Nucleus accumbens (tissue), 56 donors: ENCODE measurements around the gene ROMO1.
"Not testable (repeated sequence)": the region's sequence is repeated elsewhere in the genome, so short reads cannot be mapped to it uniquely, and the experiment has no call there.

ENCODE experiments used
- DNase-seq, 56 donors: peaks; one replicate each; lab custom pipeline; 2025; lab: John Stamatoyannopoulos, UW

Gene ROMO1

DNA sequence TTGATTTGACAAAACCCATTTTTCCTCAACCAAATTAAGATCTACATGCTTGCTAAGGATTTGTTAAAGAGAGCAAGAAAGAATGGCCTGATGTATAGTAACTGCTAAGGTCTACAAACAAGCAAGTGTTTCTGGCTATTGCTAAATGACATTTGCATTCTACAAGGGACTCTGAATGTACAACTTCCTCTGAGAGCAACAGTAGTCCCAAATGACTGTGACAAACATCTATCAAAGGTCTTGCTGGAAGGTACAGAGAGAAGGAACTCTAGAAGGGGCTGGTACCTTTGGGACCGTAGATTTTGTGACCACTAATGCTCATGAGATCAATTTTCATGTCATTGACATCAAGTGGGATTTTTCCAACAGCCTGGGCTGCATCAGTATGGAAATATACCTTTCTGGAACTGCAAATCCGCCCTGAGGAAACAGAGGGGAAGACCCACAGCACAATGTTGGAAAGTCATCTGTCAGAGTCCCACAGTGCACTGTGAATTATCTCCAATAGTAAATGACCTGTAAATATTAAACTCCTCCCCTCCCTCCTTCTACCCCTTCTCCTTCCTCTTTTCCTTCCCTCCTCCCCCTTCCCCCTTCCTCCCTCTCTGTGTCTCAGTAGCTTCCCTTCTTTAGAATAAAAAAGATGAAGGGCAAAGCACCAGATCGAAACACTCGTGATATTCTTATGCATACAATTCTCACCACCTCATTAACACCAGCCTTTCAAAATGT is 18.6 kb upstream of the ROMO1 start:
- DNase-seq, result no peak

DNA sequence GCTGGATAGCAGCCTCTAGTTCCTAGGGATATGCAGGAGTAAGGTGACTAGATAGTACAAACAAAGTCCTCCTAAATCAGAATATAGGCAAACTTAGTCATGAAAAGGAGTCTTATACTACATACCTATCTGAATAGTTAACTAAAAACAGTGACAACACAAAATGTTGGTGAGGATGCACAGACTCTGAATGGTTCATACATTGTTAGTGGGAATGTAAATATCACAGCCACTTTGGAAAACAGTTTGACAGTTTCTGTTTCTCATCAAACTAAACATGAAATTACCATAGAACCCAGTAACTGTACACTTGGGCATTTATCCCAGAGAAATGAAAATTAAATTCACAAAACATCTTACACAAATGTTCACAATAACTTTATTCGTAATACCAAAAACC is 17.2 kb upstream of the ROMO1 start:
- DNase-seq, result no peak

DNA sequence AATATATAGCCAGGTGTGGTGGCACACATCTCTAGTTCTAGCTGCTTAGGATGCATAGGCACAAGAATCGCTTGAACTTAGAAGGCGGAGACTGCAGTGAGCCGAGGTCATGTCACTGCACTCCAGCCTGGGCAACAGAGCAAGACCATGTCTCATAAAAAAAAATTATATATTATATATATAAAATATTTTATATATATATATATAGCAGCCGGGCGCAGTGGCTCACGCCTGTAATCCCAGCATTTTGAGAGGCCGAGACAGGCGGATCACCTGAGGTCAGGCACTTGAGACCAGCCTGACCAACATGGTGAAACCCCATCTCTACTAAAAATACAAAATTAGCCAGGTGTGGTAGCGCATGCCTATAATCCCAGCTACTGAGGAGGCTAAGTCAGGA is 13.8 kb upstream of the ROMO1 start:
- DNase-seq, result not testable (repeated sequence)

DNA sequence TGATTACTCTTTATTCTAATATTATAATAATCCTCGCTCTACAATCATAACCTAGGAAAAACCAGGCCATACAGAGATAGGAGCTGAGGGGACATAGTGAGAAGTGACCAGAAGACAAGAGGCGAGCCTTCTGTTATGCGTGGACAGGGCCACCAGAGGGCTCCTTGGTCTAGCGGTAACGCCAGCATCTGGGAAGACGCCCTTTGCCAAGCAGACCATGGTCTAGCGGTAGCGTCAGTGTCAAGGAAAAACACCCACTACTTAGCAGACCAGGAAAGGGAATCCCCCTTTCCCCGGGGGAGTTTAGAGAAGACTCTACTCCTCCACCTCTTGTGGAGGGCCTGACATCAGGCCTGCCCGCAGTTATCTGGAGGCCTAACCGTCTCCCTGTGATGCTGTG is 12.3 kb upstream of the ROMO1 start:
- DNase-seq, result not testable (repeated sequence)

DNA sequence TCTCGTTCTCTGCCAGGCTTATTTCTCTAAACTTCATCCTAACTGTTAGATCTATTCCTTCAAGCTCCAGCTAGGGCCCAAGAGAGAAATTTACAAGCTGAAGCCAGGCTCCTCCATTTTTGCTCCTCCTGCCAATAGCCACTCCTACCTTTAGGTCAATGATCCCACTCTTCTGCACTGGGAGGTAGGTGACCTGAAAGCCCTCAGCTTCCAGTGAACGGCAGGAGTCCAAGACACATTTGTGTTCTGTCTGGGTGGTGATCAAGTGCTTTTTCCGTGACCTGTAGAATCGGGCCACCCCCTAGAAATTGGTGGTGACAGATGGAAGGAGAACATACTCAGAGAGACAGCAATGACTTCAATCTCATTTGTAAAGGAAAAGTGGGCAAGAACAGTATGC is 8.9 kb upstream of the ROMO1 start:
- no peak for DNase-seq

DNA sequence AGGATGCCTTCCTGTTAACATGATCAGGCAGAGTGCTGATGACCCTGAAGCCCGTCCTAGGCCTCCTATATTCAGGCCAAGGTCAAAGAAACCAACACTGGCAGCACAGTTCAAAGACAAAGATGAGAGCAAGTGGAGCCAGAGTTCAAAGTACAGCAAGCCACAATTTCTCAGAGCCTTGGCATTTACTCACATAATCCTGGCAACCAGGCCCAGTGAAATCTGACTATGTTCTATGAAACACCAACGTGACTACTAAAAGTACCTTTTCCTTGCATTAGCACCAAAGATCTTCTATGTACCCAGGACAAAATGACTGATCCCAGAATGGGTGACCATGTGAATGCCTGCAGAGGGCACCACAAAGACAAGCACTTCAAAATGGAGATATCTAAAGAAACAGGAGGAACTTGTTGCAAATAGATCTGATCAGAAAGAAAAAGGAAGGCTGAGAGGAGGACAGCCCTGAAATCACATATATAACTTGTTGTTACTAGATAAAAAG is 3.9 kb upstream of the ROMO1 start:
- DNase-seq, result no peak

DNA sequence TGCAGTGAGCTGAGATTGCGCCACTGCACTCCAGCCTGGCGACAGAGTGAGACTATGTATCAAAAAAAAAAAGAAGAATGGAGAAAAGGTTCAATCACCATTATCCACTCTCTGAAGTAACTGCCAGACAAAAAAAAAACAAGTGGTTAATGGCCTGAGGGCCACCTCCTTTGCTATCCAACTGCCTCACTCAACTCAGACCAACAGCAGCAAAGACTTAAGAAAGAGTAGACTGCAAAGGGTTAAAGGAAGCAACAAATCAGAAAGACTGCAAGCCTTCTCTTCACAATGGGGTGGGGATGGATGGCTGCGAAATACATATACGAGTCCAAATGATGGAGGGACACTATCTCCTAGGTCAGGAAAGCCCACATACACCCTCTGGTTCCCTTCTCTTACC is 3.2 kb upstream of the ROMO1 start:
- DNase-seq, result no peak

DNA sequence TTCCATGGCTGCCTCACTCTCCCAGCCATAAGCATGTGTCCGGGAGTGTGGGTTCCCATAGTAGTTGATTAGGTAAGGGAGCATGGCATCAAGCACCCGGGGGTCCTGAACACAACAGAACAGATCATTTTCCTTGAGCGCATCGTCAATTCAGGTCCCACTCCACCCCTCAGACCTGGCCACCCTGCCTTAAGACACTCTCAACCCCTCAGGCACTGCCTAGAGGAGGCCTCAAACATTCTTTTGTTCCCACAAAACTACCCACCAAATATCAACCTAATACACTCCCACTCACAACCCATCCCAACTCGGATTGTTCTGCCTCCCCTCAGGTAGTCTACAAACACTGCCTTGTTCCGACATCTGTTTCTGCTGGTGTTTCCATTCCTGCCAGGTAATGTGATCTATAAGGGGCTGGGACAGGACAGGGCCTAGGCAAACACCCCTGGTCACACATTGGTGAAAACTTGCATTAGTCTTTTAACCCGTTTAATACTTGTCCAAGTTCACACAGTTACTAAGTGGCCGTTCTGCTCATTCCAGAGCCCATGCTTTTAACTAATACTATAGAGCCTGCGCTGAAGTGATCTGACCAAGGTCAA is 1.4 kb upstream of the ROMO1 start:
- no peak for DNase-seq

DNA sequence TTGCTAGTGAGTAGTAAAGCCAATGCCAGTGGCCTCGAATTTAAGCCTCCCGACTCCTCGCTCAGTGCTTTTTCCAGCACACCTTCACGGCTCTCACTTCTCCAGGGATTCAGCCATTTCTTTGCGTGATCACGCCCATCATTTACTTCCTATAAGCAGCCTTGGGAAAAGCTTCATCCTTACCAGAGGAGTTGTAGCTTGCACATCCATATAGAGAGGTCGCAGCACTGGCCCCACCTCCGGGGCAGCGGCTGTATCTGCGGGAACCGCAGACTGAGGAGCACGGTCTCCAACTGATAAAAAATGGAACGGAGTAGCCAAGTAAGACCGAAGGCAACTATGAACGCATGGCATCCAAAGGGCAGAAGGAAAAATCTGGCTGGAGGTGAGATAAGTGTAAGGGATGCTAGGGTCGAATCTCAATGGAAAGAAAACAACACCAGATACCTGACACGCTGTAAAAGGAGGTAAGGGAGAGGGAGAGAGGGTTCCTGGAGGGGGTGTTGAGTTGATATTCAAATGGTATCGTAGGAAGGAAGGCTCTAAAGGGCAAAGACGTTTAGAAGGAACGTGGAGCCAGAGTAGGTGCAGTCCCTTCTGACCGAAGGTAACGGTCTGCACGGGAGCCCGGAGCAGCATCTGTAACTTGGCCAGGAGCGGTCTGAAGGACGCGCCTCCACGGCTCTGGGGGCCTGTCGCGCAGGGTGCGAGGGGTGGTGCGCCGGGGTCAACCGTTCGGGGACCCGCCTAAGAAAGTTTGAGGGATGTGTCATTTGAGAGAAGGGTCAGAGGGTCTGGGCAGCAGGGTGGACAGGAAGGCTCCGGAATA is 693 bp upstream of the ROMO1 start:
- DNase-seq, result peak in 7 of 56 donors; percentile 2 to 61 (median 39)

DNA sequence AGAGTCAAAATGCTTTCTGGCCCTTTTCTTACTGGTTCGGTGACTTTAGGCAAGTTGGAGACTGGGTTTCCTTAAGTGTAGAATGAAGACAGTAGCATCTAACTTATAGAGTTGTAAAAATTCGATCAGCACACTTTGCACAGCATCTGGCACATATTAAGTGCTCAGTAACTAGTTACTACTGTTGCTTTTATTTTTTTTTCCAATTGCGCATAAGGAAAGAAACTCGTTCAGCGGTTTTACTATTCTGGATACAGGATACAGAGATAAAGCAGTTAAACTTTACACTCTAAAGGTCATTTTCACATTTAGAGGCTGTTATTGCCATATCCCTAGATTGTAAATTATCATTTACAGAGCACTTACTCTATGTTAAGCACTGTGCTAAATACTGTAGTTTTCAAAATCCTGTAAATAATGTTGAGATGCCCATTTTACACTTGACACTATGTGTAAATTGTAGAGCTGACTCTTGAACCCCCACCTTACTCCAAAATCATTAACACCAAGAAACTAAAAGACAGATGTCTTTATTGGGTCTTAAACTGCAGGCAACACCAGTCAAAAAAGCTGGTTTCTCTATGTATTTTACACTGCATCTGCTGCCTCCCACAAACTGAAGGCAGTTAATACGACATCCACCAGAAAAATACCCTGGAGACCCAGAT is 886 bp downstream of the ROMO1 start:
- DNase-seq, result no peak

DNA sequence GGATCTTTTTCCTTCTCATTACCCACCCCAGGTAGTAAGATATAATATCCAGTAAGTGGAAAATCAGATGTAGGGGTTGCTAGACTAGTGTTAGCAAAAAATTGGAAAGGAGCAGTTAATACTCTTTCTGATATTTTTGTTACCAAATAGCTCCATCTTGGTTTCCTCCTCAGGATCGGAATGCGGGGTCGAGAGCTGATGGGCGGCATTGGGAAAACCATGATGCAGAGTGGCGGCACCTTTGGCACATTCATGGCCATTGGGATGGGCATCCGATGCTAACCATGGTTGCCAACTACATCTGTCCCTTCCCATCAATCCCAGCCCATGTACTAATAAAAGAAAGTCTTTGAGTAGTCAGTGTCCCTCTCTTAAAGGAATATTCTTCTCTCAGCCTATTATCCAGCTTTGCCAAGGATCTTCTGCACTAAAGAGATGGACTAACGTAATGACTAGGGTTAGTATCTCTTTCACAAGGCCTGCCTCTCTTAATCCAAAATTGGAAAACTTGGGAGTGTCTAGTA is 1.5 kb downstream of the ROMO1 start:
- DNase-seq, result no peak

DNA sequence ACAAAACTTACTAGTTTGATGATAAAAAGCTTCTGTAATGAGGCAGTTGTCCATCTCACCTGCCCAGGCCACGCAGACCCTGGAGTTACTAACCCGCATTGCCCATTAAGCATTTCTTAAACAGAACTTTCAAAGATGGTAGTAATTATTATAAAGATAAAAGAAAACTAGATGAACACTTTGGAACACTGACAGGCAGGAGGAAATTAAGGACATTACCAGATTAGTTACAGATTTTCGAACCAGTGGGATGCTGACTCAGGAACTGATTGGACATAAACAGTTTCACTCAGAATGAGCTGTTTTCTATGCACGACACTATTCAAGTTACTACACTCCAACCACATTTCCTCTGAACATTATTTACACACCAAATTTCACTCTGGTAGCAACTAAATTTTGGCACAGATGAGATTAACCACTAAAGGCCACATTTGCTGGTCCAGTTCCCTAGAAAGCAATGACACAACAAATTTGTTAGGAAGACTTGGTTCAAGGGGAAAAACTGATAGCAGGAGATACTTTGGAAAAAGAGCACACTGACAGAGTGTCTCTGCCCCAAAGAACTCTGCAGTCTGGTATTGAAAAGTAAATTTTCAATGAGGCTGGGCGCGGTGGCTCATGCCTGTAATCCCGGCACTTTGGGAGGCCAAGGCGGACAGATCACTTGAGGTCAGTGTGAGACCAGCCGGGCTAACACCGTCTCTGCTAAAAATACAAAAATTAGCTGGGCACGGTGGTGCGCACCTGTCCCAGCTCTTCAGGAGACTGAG is 3.0 kb downstream of the ROMO1 start:
- DNase-seq, result no peak

DNA sequence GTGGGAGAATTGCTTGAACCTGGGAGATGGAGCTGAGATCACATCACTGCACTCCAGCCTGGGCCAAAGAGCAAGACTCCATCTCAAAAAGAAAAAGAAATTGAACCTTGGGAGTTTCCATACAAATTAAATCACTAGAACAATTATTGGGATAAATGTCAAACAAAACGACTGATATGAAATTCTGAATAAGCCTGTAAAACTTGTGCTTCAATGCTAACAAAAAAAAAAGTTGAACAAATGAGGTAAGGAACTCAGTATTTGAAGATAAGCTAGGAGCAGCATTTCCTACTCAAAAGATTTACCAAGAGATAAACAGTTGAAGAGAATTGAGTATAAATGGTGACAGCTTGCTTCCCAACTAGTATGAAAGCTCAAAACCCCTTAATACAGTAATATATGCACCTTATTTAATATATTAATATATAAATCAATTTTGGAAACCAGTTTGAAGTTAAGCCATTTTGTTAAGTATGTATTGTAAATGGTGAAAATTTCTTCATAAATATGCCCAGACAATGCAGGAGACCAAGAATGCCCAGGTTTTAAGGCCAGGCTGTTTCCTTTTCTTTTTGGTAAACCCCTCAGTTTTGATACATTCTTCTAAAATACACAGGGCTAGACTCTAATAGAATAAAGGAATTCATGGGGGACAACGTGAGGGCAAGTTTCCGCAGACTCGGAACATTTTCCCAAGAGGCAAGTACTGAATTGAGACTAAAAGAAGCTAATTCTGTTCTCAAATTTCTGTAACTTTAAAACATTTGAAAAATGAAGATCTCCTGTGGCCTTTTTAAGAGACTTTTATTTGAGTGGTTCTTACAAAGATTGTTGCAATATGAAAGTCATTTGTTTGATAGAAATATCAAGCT is 3.9 kb downstream of the ROMO1 start:
- DNase-seq, result no peak

DNA sequence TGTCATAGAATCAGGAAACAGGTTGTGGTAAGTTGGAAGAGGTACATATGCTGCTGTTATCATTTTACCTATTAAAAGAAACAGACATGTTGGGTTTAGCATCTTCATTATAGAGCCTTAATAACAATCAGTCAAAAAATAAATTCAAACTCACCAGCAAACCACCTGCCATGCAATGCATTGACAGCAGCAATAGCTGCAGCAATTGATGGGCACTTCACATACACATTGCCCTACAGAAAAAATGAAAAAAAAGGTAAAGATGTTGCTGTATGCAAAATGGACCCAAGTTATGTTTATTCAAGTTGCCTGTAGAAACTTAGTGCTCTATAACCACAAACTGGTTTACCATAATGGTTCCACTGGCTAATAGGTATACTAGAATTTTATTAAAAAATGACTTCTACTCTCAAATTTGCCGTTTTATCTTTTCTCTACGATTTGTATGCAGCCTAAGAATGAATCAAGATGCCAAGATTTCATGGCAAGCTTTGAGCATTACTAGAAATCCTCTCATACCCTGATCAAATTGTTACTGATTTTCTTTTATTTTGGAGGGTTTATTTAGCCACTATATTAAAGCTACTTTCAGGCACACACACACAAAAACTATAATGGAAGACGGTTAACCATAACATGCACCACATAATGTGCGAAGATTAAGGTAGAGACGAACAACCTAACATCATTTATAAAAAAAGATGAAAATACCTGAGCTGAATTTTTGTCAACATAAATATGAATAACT is 5.5 kb downstream of the ROMO1 start:
- no peak for DNase-seq

DNA sequence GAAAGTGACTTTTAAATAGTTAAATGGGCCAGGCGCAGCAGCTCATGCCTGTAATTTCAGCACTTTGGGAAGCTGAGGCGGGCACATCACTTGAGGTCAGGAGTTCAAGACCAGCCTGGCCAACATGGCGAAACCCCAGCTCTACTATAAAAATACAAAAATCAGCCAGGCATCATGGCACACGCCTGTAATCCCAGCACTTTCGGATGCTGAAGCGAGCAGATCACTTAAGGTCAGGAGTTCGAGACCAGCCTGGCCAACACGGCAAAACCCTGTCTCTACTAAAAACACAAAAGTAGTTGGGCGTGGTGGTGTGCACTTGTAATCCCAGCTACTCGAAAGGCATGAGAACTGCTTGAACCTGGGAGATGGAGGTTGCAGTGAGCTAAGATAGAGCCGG is 6.7 kb downstream of the ROMO1 start:
- not testable (repeated sequence) for DNase-seq

DNA sequence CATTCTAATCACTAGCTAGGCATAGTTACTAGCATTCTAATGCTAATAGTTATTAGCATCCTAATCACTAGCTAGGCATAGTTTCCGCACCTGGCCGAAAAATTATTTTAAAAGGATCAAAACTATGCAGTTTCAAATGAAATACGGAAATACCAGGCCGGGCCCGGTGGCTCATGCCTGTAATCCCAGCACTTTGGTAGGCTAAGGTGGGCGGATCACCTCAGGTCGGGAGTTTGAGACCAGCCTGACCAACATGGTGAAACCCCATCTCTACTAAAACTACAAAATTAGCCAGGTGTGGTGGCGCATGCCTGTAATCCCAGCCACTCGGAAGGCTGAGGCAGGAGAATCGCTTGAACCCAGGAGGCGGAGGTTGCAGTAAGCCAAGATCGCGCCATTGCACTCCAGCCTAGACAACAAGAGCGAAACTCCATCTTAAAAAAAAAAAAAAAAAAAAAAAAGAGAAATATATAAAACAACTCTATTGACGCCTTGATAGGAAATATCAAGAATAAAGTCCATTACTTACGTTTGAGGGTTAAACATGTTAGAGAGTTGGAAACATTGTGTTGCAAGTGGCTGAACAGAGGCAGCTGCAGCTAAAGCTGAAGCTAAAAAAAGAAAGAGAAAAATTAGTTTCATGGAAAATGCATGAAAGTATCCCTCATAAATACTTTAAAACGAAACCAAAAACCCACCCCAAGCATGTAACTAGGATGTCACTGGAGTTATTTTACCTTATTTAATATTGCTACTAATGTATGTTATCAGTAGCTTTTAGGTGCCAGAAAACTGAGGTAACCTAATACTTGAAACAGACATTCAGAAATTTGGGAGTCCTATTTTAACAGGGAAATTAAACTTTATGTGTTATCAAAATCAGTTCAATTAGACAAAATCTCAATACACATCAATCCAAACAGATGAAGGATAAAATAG is 7.7 kb downstream of the ROMO1 start:
- DNase-seq, result not testable (repeated sequence)

DNA sequence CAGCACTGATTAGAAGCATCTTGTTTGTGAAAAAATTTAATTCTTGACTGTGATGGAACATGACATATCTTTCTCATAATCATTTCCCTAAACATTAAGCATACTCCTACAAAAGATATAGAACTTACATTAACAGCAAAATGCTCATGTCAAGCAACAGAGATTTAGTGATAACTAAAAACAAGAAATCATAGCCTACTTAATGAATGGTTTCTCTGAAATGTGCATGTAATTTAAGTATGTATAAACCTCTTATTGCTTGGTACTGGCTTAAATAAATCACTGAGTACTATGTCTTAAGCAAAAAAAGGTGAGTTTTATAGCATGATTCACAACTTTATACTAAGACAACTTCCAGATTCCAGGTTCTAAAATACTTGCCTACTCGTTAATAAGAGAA is 9.3 kb downstream of the ROMO1 start:
- DNase-seq, result no peak
